Adrenal gland (tissue), 12 donors: ENCODE data around the gene PIP5K1C. TPM values are rescaled to one million over a fixed set of nuclear protein-coding genes. Genes with fewer than 3 reads are reported as not detected.

ENCODE experiments used
- DNase-seq, 7 donors: peaks; one replicate each; pipeline ENCODE4 v3.0.0-alpha.2; 2019 to 2020
- H3K27ac ChIP-seq, 5 donors: fragments of 200-600 bp; sonication (generic) in 4 of 5; 1 replicate in 3 of 5; 2 replicates in 2 of 5; pipeline versions ENCODE4 v1.5.1 to v1.8.0; 2016 to 2020; ENCODE audit warnings: mild to moderate bottlenecking in 1 of 5
- H3K27me3 ChIP-seq: fragments of 200-600 bp; 2 replicates; pipeline ENCODE4 v1.8.0; 2021
- H3K36me3 ChIP-seq, 2 donors: fragments of 200-600 bp; replicated peaks in 1 of 2; 1 replicate in 1 of 2; 2 replicates in 1 of 2; pipeline versions ENCODE4 v1.5.1 to v1.8.0; 2018 to 2022
- H3K4me1 ChIP-seq, 2 donors: fragments of 200-600 bp; replicated peaks in 1 of 2; 1 replicate in 1 of 2; 2 replicates in 1 of 2; pipeline versions ENCODE4 v1.5.1 to v1.8.0; 2018 to 2021
- H3K4me3 ChIP-seq, 4 donors: fragments of 200-600 bp; sonication (generic) in 3 of 4; one replicate each; pipeline ENCODE4 v1.5.1; 2016 to 2018
- H3K9me3 ChIP-seq, 3 donors: fragments of 200-600 bp; sonication (generic) in 1 of 3; replicated peaks in 1 of 3; 1 replicate in 2 of 3; 2 replicates in 1 of 3; pipeline versions ENCODE4 v1.5.1 to v1.8.0; 2016 to 2021
- POLR2A ChIP-seq, 2 donors: fragments of 450-650 bp; IDR thresholded peaks; one replicate each; pipeline ENCODE4 v1.6.1; 2017; ENCODE audit warnings: antibody characterized with exemption in 2 of 2, mild to moderate bottlenecking in 2 of 2, moderate library complexity in 1 of 2
- WGBS, 4 donors: extraction: QIAGEN DNeasy Blood & Tissue Kit in 2 of 4; methylation state at CpG; one replicate each; pipeline versions ENCODE4 v1.1.5 to v1.1.7; 2013 to 2017; 5-methylcytosine and 5-hydroxymethylcytosine counted together
- intact Hi-C, 2 donors: fragments of 100-400 bp; cut with DNase I; formaldehyde crosslinking; loops; one replicate each; pipeline versions ENCODE4 v1.14.1 to v1.15.0; 2022 to 2023
- polyA plus RNA-seq, 3 donors: library from polyadenylated mRNA; stranded (reverse); fragments of 200-250 nt in 2 of 3; fragments of 350-450 nt in 1 of 3; fragmentation: Illumina TruSeq in 1 of 3; extraction: RNeasy Lipid Tissue Mini Kit (QIAGEN cat#74804) in 1 of 3; gene quantifications; one replicate each; pipeline ENCODE4 v1.2.3, GENCODE V29; 2013 to 2014
- total RNA-seq, 9 donors: library from RNA; depleted of rRNA in 4 of 9; stranded (reverse); fragments of >200 nt in 4 of 9; fragments of 120-200 nt in 1 of 9; fragmentation: NEBNext Ultra II Directional in 1 of 9; extraction: Animal tissue kit (Norgen Biotek cat#: 25700) in 1 of 9; gene quantifications; one replicate each; pipeline versions ENCODE4 v1.1.0 to v1.2.4, GENCODE V29; 2013 to 2023
- TF ChIP-seq, protein P1 (sequence below), 6 experiments: fragments of 450-650 bp in 4 of 6; fragments of 200-600 bp in 2 of 6; sonication (generic) in 1 of 6; IDR thresholded peaks; 1 replicate in 5 of 6; 2 replicates in 1 of 6; pipeline versions ENCODE4 v1.5.1 to v1.8.0; 2016 to 2021; ENCODE audit warnings: antibody characterized with exemption in 6 of 6, mild to moderate bottlenecking in 2 of 6, moderate library complexity in 1 of 6
- donor health status: healthy with polysubstance abuse.
- donor health status: Bipolar disorder and iron deficiency.
- donor health status: DM: yes; HTN: yes; CAD: no.
- donor health status: DM: no; HTN: no; CAD: no.
- donor health status: DM: no; HTN: no; CAD: no.
- donor health status: DM: yes; HTN: yes; CAD: no.

The PIP5K1C gene
- total and polyA plus RNA-seq, 12 donors = 4.0 to 44.7 (median 31.0) TPM

DNA sequence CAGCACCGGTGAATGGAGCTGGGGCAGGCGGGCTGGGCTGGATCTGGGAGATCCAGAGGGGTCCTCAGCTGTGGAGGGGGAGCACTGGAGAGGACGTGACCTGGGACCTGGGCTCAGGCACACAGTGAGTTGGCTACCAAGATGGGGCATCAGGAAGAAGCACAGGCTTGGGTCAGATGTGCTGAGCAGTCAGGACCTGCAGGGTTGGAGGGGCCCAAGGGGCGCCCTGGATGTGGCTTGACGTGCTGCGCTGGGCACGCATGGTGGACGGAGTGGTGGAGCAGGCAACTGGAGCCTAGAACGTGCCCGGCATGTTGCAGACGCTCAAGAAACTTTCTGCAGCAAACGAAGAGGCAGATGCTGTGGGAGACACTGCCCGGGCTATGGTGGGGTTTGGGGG lies 20.7 kb downstream of the PIP5K1C start:
- 94 to 98% (median 98%) methylated on average over 12 to 13 of the region's 13 CpGs for WGBS, 4 donors
- no peak overlapping the region for H3K4me3 ChIP-seq
- H3K27me3 ChIP-seq = no peaks in the 10 kb centered on the region
- intact Hi-C loops = no loop called here
- no peak for DNase-seq
- TF ChIP-seq POLR2A (IDR thresholded peaks at IDR 0.05) = no peak
- TF ChIP-seq, protein P1, sequence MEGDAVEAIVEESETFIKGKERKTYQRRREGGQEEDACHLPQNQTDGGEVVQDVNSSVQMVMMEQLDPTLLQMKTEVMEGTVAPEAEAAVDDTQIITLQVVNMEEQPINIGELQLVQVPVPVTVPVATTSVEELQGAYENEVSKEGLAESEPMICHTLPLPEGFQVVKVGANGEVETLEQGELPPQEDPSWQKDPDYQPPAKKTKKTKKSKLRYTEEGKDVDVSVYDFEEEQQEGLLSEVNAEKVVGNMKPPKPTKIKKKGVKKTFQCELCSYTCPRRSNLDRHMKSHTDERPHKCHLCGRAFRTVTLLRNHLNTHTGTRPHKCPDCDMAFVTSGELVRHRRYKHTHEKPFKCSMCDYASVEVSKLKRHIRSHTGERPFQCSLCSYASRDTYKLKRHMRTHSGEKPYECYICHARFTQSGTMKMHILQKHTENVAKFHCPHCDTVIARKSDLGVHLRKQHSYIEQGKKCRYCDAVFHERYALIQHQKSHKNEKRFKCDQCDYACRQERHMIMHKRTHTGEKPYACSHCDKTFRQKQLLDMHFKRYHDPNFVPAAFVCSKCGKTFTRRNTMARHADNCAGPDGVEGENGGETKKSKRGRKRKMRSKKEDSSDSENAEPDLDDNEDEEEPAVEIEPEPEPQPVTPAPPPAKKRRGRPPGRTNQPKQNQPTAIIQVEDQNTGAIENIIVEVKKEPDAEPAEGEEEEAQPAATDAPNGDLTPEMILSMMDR (IDR thresholded peaks at IDR 0.05) = no peak
- no peaks in the 10 kb centered on the region for H3K36me3 ChIP-seq
- H3K4me1 ChIP-seq = no peaks in the 10 kb centered on the region
- H3K9me3 ChIP-seq = no peaks in the 10 kb centered on the region
- no peak overlapping the region for H3K27ac ChIP-seq

DNA sequence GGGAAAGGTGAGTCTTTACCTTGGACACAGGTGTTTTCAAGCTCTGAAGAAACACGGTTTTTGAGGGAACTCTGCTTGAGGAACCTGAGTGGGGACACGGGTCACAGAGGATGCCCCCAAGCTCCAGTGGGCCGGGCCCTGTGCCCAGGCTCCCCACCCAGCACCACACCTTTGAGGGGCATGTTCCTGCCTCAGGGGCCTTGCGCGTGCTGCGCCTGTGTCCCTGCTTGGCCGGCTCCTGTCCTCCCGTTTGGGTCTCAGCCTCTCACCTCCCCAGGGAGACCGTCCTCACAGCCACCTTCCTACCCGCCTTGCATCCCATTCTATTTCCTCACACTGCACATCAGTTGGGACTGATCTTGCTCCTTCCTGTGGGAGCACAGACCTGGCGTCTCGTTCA lies 21.1 kb downstream of the PIP5K1C start:
- intact Hi-C loops = no loop called here

DNA sequence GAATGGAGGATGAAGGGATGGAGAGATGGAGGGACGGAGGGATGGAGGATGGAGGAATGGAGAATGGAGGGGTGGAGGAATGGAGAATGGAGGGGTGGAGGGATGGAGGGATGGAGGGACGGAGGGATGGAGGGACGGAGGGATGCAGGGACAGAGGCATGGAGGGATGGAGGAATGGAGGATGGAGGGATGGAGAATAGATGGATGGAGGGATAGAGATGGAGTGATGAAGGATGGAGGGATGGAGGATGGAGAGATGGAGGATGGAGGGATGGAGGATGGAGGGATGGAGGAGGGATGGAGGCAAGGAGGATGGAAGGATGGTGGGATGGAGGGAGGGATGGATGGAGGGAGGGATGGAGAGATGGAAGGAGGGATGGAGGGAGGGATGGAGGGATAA lies 22.1 kb downstream of the PIP5K1C start:
- 89 to 97% (median 96%) methylated on average over 3 of the region's 3 CpGs for WGBS, 4 donors
- Histone ChIP-seq H3K4me1 (no peaks in the 10 kb centered on the region), H3K27ac (no peak overlapping the region), H3K4me3 (no peak overlapping the region), H3K36me3 (no peaks in the 10 kb centered on the region), H3K9me3 (no peaks in the 10 kb centered on the region), H3K27me3 (no peaks in the 10 kb centered on the region)
- TF ChIP-seq, protein P1 (IDR thresholded peaks at IDR 0.05) = no peak
- TF ChIP-seq POLR2A (IDR thresholded peaks at IDR 0.05) = no peak
- DNase-seq = no peak
- intact Hi-C loops = no loop called here

More for the DNA sequence above, 21.1 kb downstream of the PIP5K1C start:
- H3K36me3 ChIP-seq = no peaks in the 10 kb centered on the region
- WGBS, 4 donors = 89 to 96% (median 92%) methylated on average over 11 to 12 of the region's 12 CpGs
- H3K27ac ChIP-seq = no peak overlapping the region
- H3K4me1 ChIP-seq = no peaks in the 10 kb centered on the region
- TF ChIP-seq, protein P1 (IDR thresholded peaks at IDR 0.05) = no peak
- no peak for TF ChIP-seq POLR2A (IDR thresholded peaks at IDR 0.05)
- H3K9me3 ChIP-seq = no peaks in the 10 kb centered on the region
- no peak overlapping the region for H3K4me3 ChIP-seq
- no peaks in the 10 kb centered on the region for H3K27me3 ChIP-seq
- DNase-seq = no peak

DNA sequence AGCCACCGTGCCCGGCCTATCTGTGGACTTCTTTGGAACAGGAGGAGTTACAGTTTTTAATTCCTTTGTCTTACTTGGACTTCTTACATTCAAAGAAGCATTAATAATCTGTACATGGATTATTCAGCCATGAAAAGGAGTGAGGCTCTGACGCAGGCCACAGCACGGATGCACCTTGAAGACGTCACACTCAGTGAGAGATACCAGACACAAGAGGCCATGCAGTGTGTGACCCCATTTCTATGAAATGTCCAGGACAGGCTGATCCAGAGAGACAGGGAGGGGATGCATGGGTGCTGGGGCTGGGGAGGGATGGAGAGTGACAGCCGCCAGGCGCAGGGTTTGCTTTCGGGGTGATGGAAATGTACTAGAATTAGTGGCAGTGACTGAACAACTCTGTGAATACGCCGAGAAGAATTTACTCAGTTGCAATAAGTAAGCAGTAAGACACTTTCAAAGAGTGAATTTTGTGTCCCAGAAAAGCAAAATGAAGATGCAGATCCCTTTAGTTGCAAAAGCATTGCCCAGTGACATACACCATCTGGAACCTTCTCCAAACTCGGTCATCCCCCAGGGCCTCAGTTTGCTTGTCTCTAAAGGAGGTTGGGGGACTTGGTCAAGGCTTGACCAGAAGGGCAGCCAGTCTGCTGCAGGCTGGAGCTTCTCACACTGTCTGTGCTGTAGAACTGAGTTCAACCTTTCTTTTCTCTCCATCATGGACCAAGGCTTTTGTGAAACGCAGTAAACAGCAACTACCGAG lies 25.3 kb downstream of the PIP5K1C start:
- DNase-seq = no peak
- Histone ChIP-seq H3K9me3 (no peaks in the 10 kb centered on the region), H3K27ac (peak overlapping the region in 1 of 5 donors; percentile 52), H3K27me3 (no peaks in the 10 kb centered on the region), H3K36me3 (no peaks in the 10 kb centered on the region), H3K4me3 (no peak overlapping the region), H3K4me1 (peaks cover 4 to 26% of the 10 kb centered on the region in 2 donors)
- intact Hi-C loops = no loop called here
- WGBS, 4 donors = 80 to 92% (median 88%) methylated on average over 12 to 13 of the region's 13 CpGs
- TF ChIP-seq POLR2A (IDR thresholded peaks at IDR 0.05) = no peak
- TF ChIP-seq, protein P1 (IDR thresholded peaks at IDR 0.05) = no peak
